Prostate gland (tissue), 2 donors: ENCODE measurements around the gene VWA8.

Experiments
- CTCF ChIP-seq, 4 experiments: fragments of 200-600 bp in 2 of 4; fragments of 450-650 bp in 2 of 4; sonication (generic) in 2 of 4; IDR thresholded peaks; 1 replicate in 3 of 4; 2 replicates in 1 of 4; pipeline ENCODE4 v1.5.1; 2016 to 2019; ENCODE audit warnings: antibody characterized with exemption in 4 of 4, mild to moderate bottlenecking in 2 of 4, moderate library complexity in 2 of 4
- POLR2A ChIP-seq: fragments of 450-650 bp; IDR thresholded peaks from one replicate; pipeline ENCODE4 v1.6.1; 2016; ENCODE audit warnings: antibody characterized with exemption, mild to moderate bottlenecking
- POLR2AphosphoS5 ChIP-seq: sonication (generic); formaldehyde crosslinking; IDR thresholded peaks from one replicate; pipeline ENCODE4 v1.6.1; 2017; ENCODE audit warnings: antibody characterized with exemption

GRCh38 chr13:41614671-41615527, 346.0 kb downstream of the VWA8 start:
- no peak for TF ChIP-seq CTCF (IDR thresholded peaks at IDR 0.05)
- TF ChIP-seq POLR2A, result no peak
- no peak for TF ChIP-seq POLR2AphosphoS5
